Activated T-helper 1 cell treated with anti-CD3 and anti-CD28 coated beads, Interleukin-2, amount 50 U/mL, for 16 hours (primary cell): Measurements from ENCODE around the gene TBC1D3.
"Not testable (repeated sequence)": the region's sequence is repeated elsewhere in the genome, so short reads cannot be mapped to it uniquely, and the experiment has no call there.

Experiments
- DNase-seq, 2 donors: peaks; one replicate each; pipeline ENCODE4 v3.0.0-alpha.2; 2020; ENCODE audit warnings: low read depth in 1 of 2, low spot score in 1 of 2

TBC1D3 gene

DNA sequence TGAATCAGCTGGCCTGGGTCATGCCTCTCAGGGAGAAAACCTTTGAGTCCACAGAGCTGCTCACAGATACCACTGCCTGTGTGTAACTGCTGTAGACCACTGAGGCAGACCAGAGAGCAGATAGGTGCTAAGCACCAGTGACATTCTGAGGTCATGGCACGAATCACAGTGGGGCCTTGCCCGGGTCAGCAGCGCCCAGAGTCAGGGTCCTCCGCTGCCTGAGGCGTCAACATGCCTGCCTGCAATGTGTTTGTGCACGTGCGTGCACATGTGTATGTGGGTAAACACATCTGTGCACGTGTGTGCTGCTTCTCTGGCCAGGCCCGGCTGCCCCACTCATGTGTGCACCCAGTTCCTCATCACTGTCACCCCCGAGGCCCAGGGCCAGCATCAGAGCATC is at the start of gene TBC1D3:
Gene TBC1D3, minus strand, starts transcription at position 101 of the 400 bp plus-strand sequence. CDS start 1,526 bp downstream, outside the sequence.
- DNase-seq, result not testable (repeated sequence)

DNA sequence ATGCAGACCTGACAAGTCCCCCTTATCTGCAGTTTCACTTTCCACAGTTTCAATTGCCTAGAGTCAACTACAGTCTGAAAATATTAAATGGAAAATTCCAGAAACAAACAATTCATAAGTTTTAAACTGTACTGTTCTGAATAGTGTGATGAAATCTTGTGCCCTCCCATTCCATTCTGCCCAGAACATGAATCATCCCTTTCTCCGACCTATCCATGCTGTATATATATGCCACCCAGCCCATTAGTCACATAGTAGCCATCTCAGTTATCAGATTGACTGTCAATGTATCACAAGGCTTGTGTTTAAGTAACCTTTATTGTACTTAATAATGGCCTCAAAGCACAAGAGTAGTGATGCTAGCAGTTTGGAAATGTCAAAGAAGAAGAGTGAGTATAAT is 40.4 kb upstream of the TBC1D3 start:
- not testable (repeated sequence) for DNase-seq

GRCh38 chr17:38225844-38226495 is 33.6 kb upstream of the TBC1D3 start:
- not testable (repeated sequence) for DNase-seq

DNA sequence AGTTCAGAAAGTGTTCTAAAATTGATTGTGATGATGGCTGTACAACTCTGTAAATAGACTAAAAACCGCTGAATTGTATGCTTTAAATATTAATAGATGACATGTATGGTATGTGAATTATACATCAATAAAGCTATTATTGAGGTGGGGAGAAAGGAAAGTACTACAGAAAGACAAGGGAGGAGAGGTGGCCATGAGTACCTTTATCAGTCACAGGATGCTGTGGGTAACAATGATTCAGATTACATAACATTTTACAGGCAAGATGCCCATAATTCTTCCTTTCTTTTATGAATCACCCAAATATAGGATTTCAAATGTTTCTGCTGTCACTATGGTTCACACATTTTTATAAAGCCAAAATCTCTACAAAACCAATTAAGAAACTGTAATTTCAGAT is 28.5 kb upstream of the TBC1D3 start:
- not testable (repeated sequence) for DNase-seq

GRCh38 chr17:38200271-38200670 is 7.9 kb upstream of the TBC1D3 start:
- DNase-seq, result not testable (repeated sequence)

GRCh38 chr17:38134860-38135259 is 57.5 kb downstream of the TBC1D3 start:
- DNase-seq, result peak in 1 of 2 donors; percentile 0
